BLaER1 (cell line): Measurements from ENCODE around the gene HOXB3.
"Not testable (repeated sequence)": the region's sequence is repeated elsewhere in the genome, so short reads cannot be mapped to it uniquely, and the experiment has no call there.

ENCODE experiments used
- H3K27ac ChIP-seq: shearing (Covaris generic); formaldehyde crosslinking; 2 replicates; pipeline ENCODE4 v1.8.1; 2022
- H3K27me3 ChIP-seq: shearing (Covaris generic); formaldehyde crosslinking; 2 replicates; pipeline ENCODE4 v1.8.1; 2022
- H3K36me3 ChIP-seq: shearing (Covaris generic); formaldehyde crosslinking; 2 replicates; pipeline ENCODE4 v1.8.1; 2022
- H3K4me1 ChIP-seq: shearing (Covaris generic); formaldehyde crosslinking; 2 replicates; pipeline ENCODE4 v1.8.1; 2022
- H3K4me2 ChIP-seq: shearing (Covaris generic); formaldehyde crosslinking; 2 replicates; pipeline ENCODE4 v1.8.1; 2022
- H3K4me3 ChIP-seq: shearing (Covaris generic); formaldehyde crosslinking; 2 replicates; pipeline ENCODE4 v1.8.1; 2022
- H3K9ac ChIP-seq: shearing (Covaris generic); formaldehyde crosslinking; 2 replicates; pipeline ENCODE4 v1.8.1; 2022
- H3K9me3 ChIP-seq: shearing (Covaris generic); formaldehyde crosslinking; 2 replicates; pipeline ENCODE4 v1.8.1; 2022
- H4K20me1 ChIP-seq: shearing (Covaris generic); formaldehyde crosslinking; 2 replicates; pipeline ENCODE4 v1.8.1; 2022
- Cebpa-rat ChIP-seq: shearing (Covaris generic); IDR thresholded peaks from 2 replicates; pipeline ENCODE4 v1.8.1; 2022

Gene HOXB3

GRCh38 chr17:48540213-48540612 is 49.8 kb downstream of the HOXB3 start:
- Histone ChIP-seq H3K4me3 (no peak overlapping the region), H3K36me3 (no peaks in the 10 kb centered on the region), H3K9me3 (peaks cover 10% of the 10 kb centered on the region), H3K4me2 (no peak overlapping the region), H3K27me3 (peaks cover 83% of the 10 kb centered on the region), H3K27ac (no peak overlapping the region), H3K9ac (no peak overlapping the region), H4K20me1 (peaks cover 50% of the 10 kb centered on the region), H3K4me1 (no peaks in the 10 kb centered on the region; the same call in 1 of the 2 replicates)
- no peak for TF ChIP-seq Cebpa-rat

GRCh38 chr17:48539177-48539576 is 50.9 kb downstream of the HOXB3 start:
- Histone ChIP-seq H3K4me1 (no peaks in the 10 kb centered on the region; the same call in 1 of the 2 replicates), H3K27me3 (peaks cover 73% of the 10 kb centered on the region), H3K4me3 (no peak overlapping the region), H3K9me3 (peaks cover 10% of the 10 kb centered on the region), H4K20me1 (peaks cover 41% of the 10 kb centered on the region), H3K9ac (no peak overlapping the region), H3K4me2 (no peak overlapping the region), H3K27ac (no peak overlapping the region), H3K36me3 (no peaks in the 10 kb centered on the region)
- TF ChIP-seq Cebpa-rat = no peak

- H3K9me3 ChIP-seq = peaks cover 9% of the 10 kb centered on the region
- no peak overlapping the region for H3K27ac ChIP-seq
- H3K4me2 ChIP-seq = no peak overlapping the region
- H3K36me3 ChIP-seq = no peaks in the 10 kb centered on the region
- peaks cover 23% of the 10 kb centered on the region for H4K20me1 ChIP-seq
- no peak overlapping the region for H3K9ac ChIP-seq
- H3K4me1 ChIP-seq = no peaks in the 10 kb centered on the region
- no peak for TF ChIP-seq Cebpa-rat
- no peak overlapping the region for H3K4me3 ChIP-seq
- H3K27me3 ChIP-seq = peaks cover 54% of the 10 kb centered on the region
Measured at GRCh38 chr17:48537316-48537715, 52.7 kb downstream of the HOXB3 start.

- peaks cover 45% of the 10 kb centered on the region for H3K27me3 ChIP-seq
- H4K20me1 ChIP-seq, H3K9me3 ChIP-seq, H3K4me1 ChIP-seq, H3K4me2 ChIP-seq, H3K27ac ChIP-seq, H3K4me3 ChIP-seq, H3K9ac ChIP-seq, H3K36me3 ChIP-seq: not testable (repeated sequence)
Measured at GRCh38 chr17:48535793-48536559, 54.1 kb downstream of the HOXB3 start.

GRCh38 chr17:48532261-48532660 is 57.8 kb downstream of the HOXB3 start:
- H3K4me3 ChIP-seq = no peak overlapping the region
- no peaks in the 10 kb centered on the region for H4K20me1 ChIP-seq
- H3K4me1 ChIP-seq = no peaks in the 10 kb centered on the region
- H3K27ac ChIP-seq = no peak overlapping the region
- H3K9me3 ChIP-seq = no peaks in the 10 kb centered on the region
- peaks cover 17% of the 10 kb centered on the region; the same call in 1 of the 2 replicates for H3K27me3 ChIP-seq
- no peak overlapping the region for H3K4me2 ChIP-seq
- H3K9ac ChIP-seq = no peak overlapping the region
- no peaks in the 10 kb centered on the region for H3K36me3 ChIP-seq
- no peak for TF ChIP-seq Cebpa-rat

GRCh38 chr17:48530887-48531272 is 59.2 kb downstream of the HOXB3 start, which contains the start of gene HOXB1:
Gene HOXB1 (minus strand): TSS chr17:48531011. CDS start chr17:48530904, 107 bp downstream.
- H3K4me3 ChIP-seq = no peak within 1 kb of the TSS
- no peaks in the 10 kb centered on the region for H3K36me3 ChIP-seq
- no peak for TF ChIP-seq Cebpa-rat
- no peak within 1 kb of the TSS for H3K4me2 ChIP-seq
- H3K27me3 ChIP-seq = peaks cover 27% of the 10 kb centered on the region; the same call in 1 of the 2 replicates
- H4K20me1 ChIP-seq = no peaks in the 10 kb centered on the region
- no peaks in the 10 kb centered on the region for H3K9me3 ChIP-seq
- H3K9ac ChIP-seq = no peak within 1 kb of the TSS
- no peak within 1 kb of the TSS for H3K27ac ChIP-seq
- no peaks in the 10 kb centered on the region for H3K4me1 ChIP-seq

- Histone ChIP-seq H3K36me3 (no peaks in the 10 kb centered on the region), H3K27me3 (peaks cover 31% of the 10 kb centered on the region; the same call in 1 of the 2 replicates), H3K4me1 (no peaks in the 10 kb centered on the region), H4K20me1 (no peaks in the 10 kb centered on the region), H3K9ac (no peak overlapping the region), H3K4me2 (no peak overlapping the region), H3K4me3 (no peak overlapping the region), H3K9me3 (no peaks in the 10 kb centered on the region), H3K27ac (no peak overlapping the region)
- no peak for TF ChIP-seq Cebpa-rat
Measured at GRCh38 chr17:48530208-48530886, 59.7 kb downstream of the HOXB3 start.

- Histone ChIP-seq H3K4me1 (no peaks in the 10 kb centered on the region), H3K9me3 (no peaks in the 10 kb centered on the region), H4K20me1 (no peaks in the 10 kb centered on the region), H3K4me3 (no peak overlapping the region), H3K36me3 (no peaks in the 10 kb centered on the region), H3K9ac (no peak overlapping the region), H3K27me3 (peaks cover 31% of the 10 kb centered on the region; the same call in 1 of the 2 replicates), H3K27ac (no peak overlapping the region), H3K4me2 (no peak overlapping the region)
- TF ChIP-seq Cebpa-rat = no peak
Measured at GRCh38 chr17:48529683-48530009, 60.4 kb downstream of the HOXB3 start.

- Histone ChIP-seq H3K4me1 (no peaks in the 10 kb centered on the region), H3K36me3 (no peaks in the 10 kb centered on the region), H3K9ac (no peak overlapping the region), H3K27me3 (peaks cover 31% of the 10 kb centered on the region; the same call in 1 of the 2 replicates), H3K4me3 (no peak overlapping the region), H4K20me1 (no peaks in the 10 kb centered on the region), H3K27ac (no peak overlapping the region), H3K4me2 (no peak overlapping the region), H3K9me3 (no peaks in the 10 kb centered on the region)
- no peak for TF ChIP-seq Cebpa-rat
Measured at GRCh38 chr17:48528936-48529682, 60.9 kb downstream of the HOXB3 start.
